Neural crest cell (in vitro differentiated cells): ENCODE results near the gene GRM1. TPM values are rescaled to one million over a fixed set of nuclear protein-coding genes. Genes with fewer than 3 reads are reported as not detected.

ENCODE experiments used
- DNase-seq: peaks from one replicate; pipeline ENCODE4 v3.0.0; 2021; ENCODE audit warnings: low read depth, mixed read lengths, low spot score
- H3K27ac Mint-ChIP-seq: one replicate; pipeline ENCODE4 v1.8.0; 2021; ENCODE audit warnings: mild to moderate bottlenecking, mixed read lengths; ENCODE audit not compliant: unreplicated experiment
- H3K27me3 Mint-ChIP-seq: 2 replicates; pipeline ENCODE4 v1.8.0; 2021; ENCODE audit warnings: low read depth, mild to moderate bottlenecking, mixed read lengths
- H3K36me3 Mint-ChIP-seq: 2 replicates; pipeline ENCODE4 v1.8.0; 2021; ENCODE audit warnings: low read depth, mild to moderate bottlenecking, mixed read lengths
- H3K4me1 Mint-ChIP-seq: 2 replicates; pipeline ENCODE4 v1.8.0; 2021; ENCODE audit warnings: mixed read lengths
- H3K4me3 Mint-ChIP-seq: one replicate; pipeline ENCODE4 v1.8.0; 2021; ENCODE audit warnings: mild to moderate bottlenecking, mixed read lengths
- H3K9me3 Mint-ChIP-seq: 2 replicates; pipeline ENCODE4 v1.8.0; 2021; ENCODE audit warnings: mixed read lengths
- total RNA-seq: library from RNA; stranded (reverse); gene quantifications from 2 replicates; pipeline ENCODE4 v1.2.1, GENCODE V29; 2021
- TF ChIP-seq, protein P1 (sequence below): fragments of 200-600 bp; sonication (generic); conservative IDR thresholded peaks from 2 replicates; pipeline ENCODE4 v1.5.0; 2021; ENCODE audit warnings: antibody characterized with exemption, mild to moderate bottlenecking

GRM1 gene
- total RNA-seq, 1 donor from 2014 or later: 0.63 TPM

DNA sequence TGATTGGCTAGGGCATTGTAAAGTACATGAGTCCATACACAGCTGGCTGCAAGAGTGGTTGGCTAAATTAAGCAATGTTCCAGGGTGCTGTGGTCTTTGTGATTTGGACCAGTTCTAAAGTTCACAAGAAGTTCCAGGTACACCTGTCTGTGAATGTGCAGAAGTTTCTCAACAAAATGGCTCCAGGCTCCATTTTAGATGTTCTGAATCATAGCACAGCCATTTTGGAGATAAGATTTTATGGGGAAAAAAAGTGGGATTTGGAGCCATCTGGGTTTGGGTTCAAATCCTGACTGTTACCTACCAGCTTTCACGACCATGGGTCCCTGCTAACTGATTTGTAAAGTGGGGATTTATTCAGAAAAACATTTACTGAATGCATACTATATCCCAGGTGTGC, 82.1 kb downstream of the GRM1 start:
- DNase-seq: no peak
- no peaks in the 10 kb centered on the region for H3K4me1 Mint-ChIP-seq
- H3K27ac Mint-ChIP-seq: no peak overlapping the region
- no peaks in the 10 kb centered on the region for H3K36me3 Mint-ChIP-seq
- no peaks in the 10 kb centered on the region for H3K9me3 Mint-ChIP-seq
- no peak overlapping the region for H3K4me3 Mint-ChIP-seq
- TF ChIP-seq, protein P1, sequence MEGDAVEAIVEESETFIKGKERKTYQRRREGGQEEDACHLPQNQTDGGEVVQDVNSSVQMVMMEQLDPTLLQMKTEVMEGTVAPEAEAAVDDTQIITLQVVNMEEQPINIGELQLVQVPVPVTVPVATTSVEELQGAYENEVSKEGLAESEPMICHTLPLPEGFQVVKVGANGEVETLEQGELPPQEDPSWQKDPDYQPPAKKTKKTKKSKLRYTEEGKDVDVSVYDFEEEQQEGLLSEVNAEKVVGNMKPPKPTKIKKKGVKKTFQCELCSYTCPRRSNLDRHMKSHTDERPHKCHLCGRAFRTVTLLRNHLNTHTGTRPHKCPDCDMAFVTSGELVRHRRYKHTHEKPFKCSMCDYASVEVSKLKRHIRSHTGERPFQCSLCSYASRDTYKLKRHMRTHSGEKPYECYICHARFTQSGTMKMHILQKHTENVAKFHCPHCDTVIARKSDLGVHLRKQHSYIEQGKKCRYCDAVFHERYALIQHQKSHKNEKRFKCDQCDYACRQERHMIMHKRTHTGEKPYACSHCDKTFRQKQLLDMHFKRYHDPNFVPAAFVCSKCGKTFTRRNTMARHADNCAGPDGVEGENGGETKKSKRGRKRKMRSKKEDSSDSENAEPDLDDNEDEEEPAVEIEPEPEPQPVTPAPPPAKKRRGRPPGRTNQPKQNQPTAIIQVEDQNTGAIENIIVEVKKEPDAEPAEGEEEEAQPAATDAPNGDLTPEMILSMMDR: no peak
- H3K27me3 Mint-ChIP-seq: no peaks in the 10 kb centered on the region

- H3K4me3 Mint-ChIP-seq: no peak overlapping the region
- H3K36me3 Mint-ChIP-seq: no peaks in the 10 kb centered on the region
- H3K27ac Mint-ChIP-seq: no peak overlapping the region
- DNase-seq: no peak
- no peaks in the 10 kb centered on the region for H3K9me3 Mint-ChIP-seq
- H3K27me3 Mint-ChIP-seq: no peaks in the 10 kb centered on the region
- H3K4me1 Mint-ChIP-seq: no peaks in the 10 kb centered on the region
- TF ChIP-seq, protein P1: no peak
These were observed 83.1 kb downstream of the GRM1 start for GRCh38 chr6:146111881-146112450.

DNA sequence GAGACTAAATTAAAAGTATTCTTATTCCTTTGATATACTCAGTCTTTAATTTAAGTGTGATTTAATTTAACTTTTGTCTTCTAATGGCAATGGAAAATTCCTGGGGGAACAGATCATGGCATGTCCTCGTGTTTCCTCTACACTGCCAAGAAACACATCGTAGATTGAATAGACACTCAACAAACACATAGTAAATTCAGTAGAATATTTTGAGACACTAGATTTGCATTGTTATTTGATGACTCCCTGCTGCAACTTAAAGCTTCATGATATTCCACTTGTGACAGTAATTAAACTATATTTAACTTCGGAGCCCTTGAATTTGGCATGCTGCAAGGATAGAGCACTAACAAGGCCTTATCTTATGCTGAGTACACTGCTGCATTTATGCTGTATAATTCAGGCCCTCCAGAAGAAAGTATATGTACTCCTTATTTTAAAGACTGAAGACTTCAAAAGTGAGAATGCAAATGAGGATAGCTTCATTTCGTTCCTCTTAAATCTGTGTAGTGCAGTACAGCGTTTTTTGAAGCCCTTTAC, 84.3 kb downstream of the GRM1 start:
- Mint-ChIP-seq H3K9me3 (no peaks in the 10 kb centered on the region), H3K4me3 (no peak overlapping the region), H3K4me1 (no peaks in the 10 kb centered on the region), H3K36me3 (no peaks in the 10 kb centered on the region), H3K27me3 (no peaks in the 10 kb centered on the region), H3K27ac (no peak overlapping the region)
- DNase-seq: no peak
- TF ChIP-seq, protein P1: no peak

DNA sequence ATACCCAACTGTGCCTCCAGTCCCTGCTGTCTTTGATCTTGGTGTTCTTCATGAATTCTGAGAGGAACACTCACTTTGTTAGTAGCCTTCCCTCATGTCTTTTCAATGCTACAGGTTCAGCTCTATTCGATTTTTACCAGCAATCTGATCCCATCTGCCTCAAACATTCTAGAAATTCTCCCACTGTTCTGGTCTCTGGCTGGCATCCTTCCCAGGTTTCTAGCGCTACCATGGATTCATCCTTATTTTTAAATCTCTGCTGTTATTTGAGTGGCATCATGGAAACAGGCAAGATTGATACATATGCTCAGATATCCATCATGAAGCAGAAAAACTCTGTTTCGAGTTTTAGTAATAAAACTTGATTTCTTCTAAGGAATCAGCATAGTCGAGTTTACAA, 94.8 kb downstream of the GRM1 start:
- no peak for DNase-seq
- no peaks in the 10 kb centered on the region for H3K4me1 Mint-ChIP-seq
- H3K9me3 Mint-ChIP-seq: no peaks in the 10 kb centered on the region
- H3K36me3 Mint-ChIP-seq: no peaks in the 10 kb centered on the region
- H3K27me3 Mint-ChIP-seq: no peaks in the 10 kb centered on the region
- TF ChIP-seq, protein P1: no peak
- no peak overlapping the region for H3K4me3 Mint-ChIP-seq
- H3K27ac Mint-ChIP-seq: no peak overlapping the region

DNA sequence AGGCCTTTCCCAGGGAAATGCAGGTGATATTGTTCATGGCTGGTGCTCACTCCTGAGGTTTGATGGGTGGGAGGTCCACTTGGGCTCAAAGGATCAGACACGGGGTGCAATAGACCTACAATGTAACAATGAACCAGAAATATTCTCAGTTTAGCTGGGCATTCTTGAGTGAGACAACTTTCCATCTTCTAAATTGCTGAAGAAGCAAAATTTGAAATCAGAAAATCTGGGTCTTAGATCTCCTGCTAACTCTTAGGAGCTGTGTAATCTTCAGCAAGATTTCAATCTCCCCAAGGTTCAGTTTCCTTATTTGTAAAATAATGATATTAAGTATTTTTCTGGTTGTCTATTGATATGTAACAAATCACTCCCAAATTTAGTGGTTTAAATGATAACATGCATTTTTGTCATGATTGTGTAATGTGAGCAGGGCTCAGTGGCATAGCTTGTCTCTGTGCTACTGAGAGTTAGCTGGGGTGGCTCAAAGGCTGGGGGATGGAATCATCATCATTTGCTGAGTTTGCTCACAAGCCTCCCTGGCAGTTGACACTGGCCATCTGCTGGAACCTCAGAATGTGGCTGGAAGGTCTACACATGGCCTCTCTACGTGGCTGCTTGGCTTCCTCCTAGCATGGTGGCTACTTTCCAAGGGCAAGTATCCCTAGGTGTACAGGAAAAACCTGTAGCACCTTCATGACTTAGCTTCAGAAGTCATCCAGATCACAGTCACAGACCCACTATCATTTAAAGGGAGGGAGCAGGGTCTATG, 98.8 kb downstream of the GRM1 start:
- H3K4me1 Mint-ChIP-seq: no peaks in the 10 kb centered on the region
- no peaks in the 10 kb centered on the region for H3K27me3 Mint-ChIP-seq
- H3K9me3 Mint-ChIP-seq: no peaks in the 10 kb centered on the region
- H3K36me3 Mint-ChIP-seq: no peaks in the 10 kb centered on the region
- TF ChIP-seq, protein P1: no peak
- H3K27ac Mint-ChIP-seq: no peak overlapping the region
- no peak for DNase-seq
- no peak overlapping the region for H3K4me3 Mint-ChIP-seq
